Heart right ventricle (tissue), 16 donors: Measurements from ENCODE around the gene MRPL28. TPM values are rescaled to one million over a fixed set of nuclear protein-coding genes. Genes with fewer than 3 reads are reported as not detected.

Experiments used
- ATAC-seq, 8 donors: fragments of 200-7000 bp; cut with Tn5 transposase; one replicate each; pipeline ENCODE4 v1.9.1; 2020; ENCODE audit warnings: mild to moderate bottlenecking in 8 of 8, moderate library complexity in 8 of 8, moderate number of reproducible peaks in 1 of 8
- DNase-seq, 2 donors: peaks; one replicate each; pipeline ENCODE4 v3.0.0-alpha.2; 2020
- H3K27ac ChIP-seq, 10 donors: fragments of 200-600 bp; sonication (generic) in 2 of 10; one replicate each; pipeline versions ENCODE4 v1.5.0 to v1.8.0; 2020 to 2022; ENCODE audit warnings: mild to moderate bottlenecking in 3 of 10
- H3K27me3 ChIP-seq, 7 donors: fragments of 200-600 bp; one replicate each; pipeline ENCODE4 v1.8.0; 2021 to 2022; ENCODE audit warnings: mild to moderate bottlenecking in 2 of 7
- H3K36me3 ChIP-seq, 9 donors: fragments of 200-600 bp; sonication (generic) in 1 of 9; one replicate each; pipeline versions ENCODE4 v1.5.0 to v1.8.0; 2020 to 2022; ENCODE audit warnings: mild to moderate bottlenecking in 2 of 9
- H3K4me1 ChIP-seq, 9 donors: fragments of 200-600 bp; sonication (generic) in 1 of 9; one replicate each; pipeline versions ENCODE4 v1.5.0 to v1.8.0; 2020 to 2022; ENCODE audit warnings: mild to moderate bottlenecking in 4 of 9
- H3K4me3 ChIP-seq, 10 donors: fragments of 200-600 bp; sonication (generic) in 2 of 10; one replicate each; pipeline versions ENCODE4 v1.5.0 to v1.8.0; 2020 to 2022; ENCODE audit warnings: mild to moderate bottlenecking in 7 of 10, moderate library complexity in 2 of 10
- H3K9me3 ChIP-seq, 11 donors: fragments of 200-600 bp in 10 of 11; sonication (generic) in 2 of 11; one replicate each; pipeline versions ENCODE4 v1.5.0 to v1.8.0; 2013 to 2022; ENCODE audit warnings: mild to moderate bottlenecking in 2 of 11, control low read depth in 1 of 11, moderate library complexity in 1 of 11
- CTCF ChIP-seq, 9 donors: fragments of 200-600 bp; sonication (generic) in 2 of 9; IDR thresholded peaks; one replicate each; pipeline versions ENCODE4 v1.5.0 to v1.8.0; 2021 to 2022; ENCODE audit warnings: antibody characterized with exemption in 9 of 9, mild to moderate bottlenecking in 5 of 9, moderate library complexity in 1 of 9
- WGBS, 2 donors: extraction: QIAGEN DNeasy Blood & Tissue Kit; methylation state at CpG; one replicate each; pipeline ENCODE4 v1.1.7; 2013; ENCODE audit warnings: inconsistent platforms in 1 of 2; 5-methylcytosine and 5-hydroxymethylcytosine counted together
- intact Hi-C, 10 donors: fragments of 100-400 bp; cut with DNase I; formaldehyde crosslinking; loops; one replicate each; pipeline versions ENCODE4 v1.11.1 to v1.14.2; 2022
- polyA plus RNA-seq, 2 donors: library from polyadenylated mRNA; stranded (reverse); fragments of 200-250 nt; gene quantifications; one replicate each; pipeline ENCODE4 v1.2.3, GENCODE V29; 2013
- total RNA-seq, 10 donors: library from RNA; stranded (reverse); fragmentation: NEBNext Ultra II Directional in 3 of 10; extraction: Animal tissue kit (Norgen Biotek cat#: 25700) in 3 of 10; gene quantifications; one replicate each; pipeline versions ENCODE4 v1.2.1 to v1.2.4, GENCODE V29; 2021 to 2023
- donor health status: Arrhythmogenic right ventricular cardiomyopathy.
- donor health status: ischemic (EF 13 %, LVEDD 7.1; RV severe dilation, severe dysfunction).
- donor health status: healthy with polysubstance abuse.
- donor health status: DM: no; HTN: yes; CAD: no.
- donor health status: DM: no; HTN: no; CAD: no.
- donor health status: ischemic (EF 25% LVEDD 6.9; RV normal size, moderate dysfunction).
- donor health status: ischemic (EF 25% LVEDD 5.7; RV mildly dilated, moderate dysfunction).
- donor health status: healthy.
- donor health status: DM: yes; HTN: yes; CAD: no.
- donor health status: Ischemic cardiomyopathy.
- donor health status: ischemic (EF 35%, LVEDD 5.7; RV mildly dilated, moderate dysfunction).
- donor health status: nonischemic (EF 11% LVEDD 7.7; RV severe dilation, severe dysfunction).
- donor health status: DM: yes; HTN: yes; CAD: no.
- donor health status: PGD.
- donor health status: ischemic (EF 29% LVEDD 5.4; RV normal size, mild dysfunction).
- donor health status: nonischemic (EF 23%, LVEDD 6.1; RV moderate dilation, normal function).

The MRPL28 gene
- total and polyA plus RNA-seq, 12 donors = 64.9 to 169 (median 75.8) TPM

- Histone ChIP-seq H3K27ac (no peak overlapping the region), H3K36me3 (peaks cover 0 to 65% (median 38%) of the 10 kb centered on the region in 9 donors)
- WGBS, 2 donors = 94 to 96% methylated on average over 44 of the region's 44 CpGs
Observed at GRCh38 chr16:375927-376816, 5.8 kb upstream of the MRPL28 start.

GRCh38 chr16:375212-375611 is 4.9 kb upstream of the MRPL28 start:
- intact Hi-C loops = no loop called here
- Histone ChIP-seq H3K9me3 (no peaks in the 10 kb centered on the region), H3K27me3 (no peaks in the 10 kb centered on the region), H3K4me3 (no peak overlapping the region), H3K4me1 (peaks cover 5 to 26% (median 14%) of the 10 kb centered on the region in 9 donors), H3K36me3 (peaks cover 0 to 65% (median 38%) of the 10 kb centered on the region in 9 donors), H3K27ac (no peak overlapping the region)
- 94 to 97% methylated on average over 23 of the region's 23 CpGs for WGBS, 2 donors
- TF ChIP-seq CTCF (IDR thresholded peaks at IDR 0.05) = no peak
- no peak for ATAC-seq
- DNase-seq = no peak

More at GRCh38 chr16:375927-376816, 5.8 kb upstream of the MRPL28 start:
- intact Hi-C loops = no loop called here
- DNase-seq (peak in 1 of 2 donors; percentile 14), ATAC-seq (no peak)
- Histone ChIP-seq H3K27me3 (no peaks in the 10 kb centered on the region), H3K4me1 (peaks cover under 1 to 29% (median 15%) of the 10 kb centered on the region in 9 donors), H3K4me3 (no peak overlapping the region), H3K9me3 (no peaks in the 10 kb centered on the region)
- no peak for TF ChIP-seq CTCF (IDR thresholded peaks at IDR 0.05)

GRCh38 chr16:374616-374926 is 4.2 kb upstream of the MRPL28 start:
- Histone ChIP-seq H3K4me1 (peaks cover 10 to 25% (median 14%) of the 10 kb centered on the region in 9 donors), H3K4me3 (no peak overlapping the region), H3K27ac (no peak overlapping the region), H3K36me3 (peaks cover 0 to 65% (median 38%) of the 10 kb centered on the region in 9 donors), H3K27me3 (no peaks in the 10 kb centered on the region), H3K9me3 (no peaks in the 10 kb centered on the region)
- 96 to 97% methylated on average over 9 of the region's 9 CpGs for WGBS, 2 donors
- intact Hi-C loops = no loop called here
- DNase-seq (no peak), ATAC-seq (no peak)
- TF ChIP-seq CTCF (IDR thresholded peaks at IDR 0.05) = no peak

- ATAC-seq = no peak
- Histone ChIP-seq H3K27me3 (no peaks in the 10 kb centered on the region), H3K4me3 (no peak overlapping the region), H3K4me1 (peaks cover 10 to 25% (median 15%) of the 10 kb centered on the region in 9 donors), H3K36me3 (peaks cover 0 to 70% (median 38%) of the 10 kb centered on the region in 9 donors), H3K9me3 (no peaks in the 10 kb centered on the region), H3K27ac (no peak overlapping the region)
- 93 to 95% methylated on average over 44 of the region's 44 CpGs for WGBS, 2 donors
- TF ChIP-seq CTCF (IDR thresholded peaks at IDR 0.05) = no peak
- no peak for DNase-seq
- intact Hi-C loops = no loop called here
Observed at GRCh38 chr16:373848-374615, 3.7 kb upstream of the MRPL28 start.
